Measurements from ENCODE around the gene SPTBN4.
"Not testable (repeated sequence)": the region's sequence is repeated elsewhere in the genome, so short reads cannot be mapped to it uniquely, and the experiment has no call there.

The SPTBN4 gene

GRCh38 chr19:40623403-40624251 is 156.8 kb downstream of the SPTBN4 start:
- no peak for DNase-seq

GRCh38 chr19:40624369-40625153 is 157.8 kb downstream of the SPTBN4 start:
- DNase-seq, result not testable (repeated sequence)

GRCh38 chr19:40625406-40626120 is 158.8 kb downstream of the SPTBN4 start:
- no peak for DNase-seq
